HG03571 (cell line): ENCODE measurements around the gene HYOU1.
"Not testable (repeated sequence)": the region's sequence is repeated elsewhere in the genome, so short reads cannot be mapped to it uniquely, and the experiment has no call there.

ENCODE experiments used
- ATAC-seq: cut with Tn5 transposase; IDR thresholded peaks from one replicate; pipeline ENCODE4 v1.9.1; 2021; ENCODE audit not compliant: unreplicated experiment

The HYOU1 gene

GRCh38 chr11:119057000-119057769 is at the start of gene HYOU1:
HYOU1 (minus strand) TSS chr11:119057205; CDS start chr11:119056160, 1,045 bp downstream.
- ATAC-seq, result peak; percentile 90

GRCh38 chr11:119103793-119104192 is 46.8 kb upstream of the HYOU1 start:
- no peak for ATAC-seq

- not testable (repeated sequence) for ATAC-seq
These were observed 46.2 kb upstream of the HYOU1 start for GRCh38 chr11:119103161-119103664.

GRCh38 chr11:119101759-119102423 is 44.9 kb upstream of the HYOU1 start, which contains the start of gene DPAGT1:
DPAGT1 (minus strand) TSS chr11:119101853; CDS start chr11:119101655, 198 bp downstream.
- ATAC-seq, result peak; percentile 69

GRCh38 chr11:119100994-119101758 is 44.2 kb upstream of the HYOU1 start:
- ATAC-seq, result peak; percentile 8

GRCh38 chr11:119100246-119100970 is 43.4 kb upstream of the HYOU1 start:
- no peak for ATAC-seq

- ATAC-seq, result no peak
These were observed 42.7 kb upstream of the HYOU1 start for GRCh38 chr11:119099711-119100110.

GRCh38 chr11:119095066-119095880 is 38.3 kb upstream of the HYOU1 start:
- peak; percentile 82 for ATAC-seq

GRCh38 chr11:119094816-119095065 is 37.7 kb upstream of the HYOU1 start:
- peak; percentile 28 for ATAC-seq

- ATAC-seq, result no peak
These were observed 37.2 kb upstream of the HYOU1 start for GRCh38 chr11:119093942-119094815.

GRCh38 chr11:119092880-119093842 is 36.2 kb upstream of the HYOU1 start:
- ATAC-seq, result no peak

- no peak for ATAC-seq
These were observed 35.2 kb upstream of the HYOU1 start for GRCh38 chr11:119091966-119092879.

GRCh38 chr11:119091178-119091577 is 34.2 kb upstream of the HYOU1 start:
- ATAC-seq, result no peak

GRCh38 chr11:119089319-119089718 is 32.3 kb upstream of the HYOU1 start:
- no peak for ATAC-seq

- no peak for ATAC-seq
These were observed 31.4 kb upstream of the HYOU1 start for GRCh38 chr11:119088406-119088805.

- ATAC-seq, result no peak
These were observed 30.8 kb upstream of the HYOU1 start for GRCh38 chr11:119087747-119088241.

GRCh38 chr11:119087123-119087522 is 30.1 kb upstream of the HYOU1 start:
- ATAC-seq, result no peak
